WERI-Rb-1 (cell line): ENCODE data around the gene FAM136A.

Experiments used
- DNase-seq: peaks from one replicate; pipeline ENCODE4 v3.0.0-alpha.2; 2020
- H3K27ac ChIP-seq: fragments of 250-450 bp; sonication (Bioruptor Pico); 2 replicates; pipeline ENCODE4 v1.5.1; 2020; ENCODE audit warnings: mild to moderate bottlenecking, moderate library complexity
- H3K27me3 ChIP-seq: fragments of 250-450 bp; sonication (Bioruptor Pico); 2 replicates; pipeline ENCODE4 v1.5.1; 2021; ENCODE audit warnings: mild to moderate bottlenecking, low read depth, moderate library complexity; ENCODE audit not compliant: insufficient read depth, severe bottlenecking
- H3K36me3 ChIP-seq: fragments of 250-450 bp; sonication (Bioruptor Pico); 2 replicates; pipeline ENCODE4 v1.5.1; 2020; ENCODE audit warnings: mild to moderate bottlenecking, moderate library complexity
- H3K4me3 ChIP-seq: 2 replicates; pipeline ENCODE4 v1.5.1; 2011; ENCODE audit warnings: low read depth, mild to moderate bottlenecking, control low read depth, low read length
- H3K9me3 ChIP-seq: fragments of 250-450 bp; sonication (Bioruptor Pico); 2 replicates; pipeline ENCODE4 v1.5.1; 2021; ENCODE audit warnings: mild to moderate bottlenecking, moderate library complexity; ENCODE audit not compliant: severe bottlenecking
- TF ChIP-seq, protein P1 (sequence below): IDR thresholded peaks from 2 replicates; pipeline ENCODE4 v1.5.1; 2011; ENCODE audit warnings: low read depth, mild to moderate bottlenecking, control low read depth, inconsistent platforms, low read length

Gene FAM136A

DNA sequence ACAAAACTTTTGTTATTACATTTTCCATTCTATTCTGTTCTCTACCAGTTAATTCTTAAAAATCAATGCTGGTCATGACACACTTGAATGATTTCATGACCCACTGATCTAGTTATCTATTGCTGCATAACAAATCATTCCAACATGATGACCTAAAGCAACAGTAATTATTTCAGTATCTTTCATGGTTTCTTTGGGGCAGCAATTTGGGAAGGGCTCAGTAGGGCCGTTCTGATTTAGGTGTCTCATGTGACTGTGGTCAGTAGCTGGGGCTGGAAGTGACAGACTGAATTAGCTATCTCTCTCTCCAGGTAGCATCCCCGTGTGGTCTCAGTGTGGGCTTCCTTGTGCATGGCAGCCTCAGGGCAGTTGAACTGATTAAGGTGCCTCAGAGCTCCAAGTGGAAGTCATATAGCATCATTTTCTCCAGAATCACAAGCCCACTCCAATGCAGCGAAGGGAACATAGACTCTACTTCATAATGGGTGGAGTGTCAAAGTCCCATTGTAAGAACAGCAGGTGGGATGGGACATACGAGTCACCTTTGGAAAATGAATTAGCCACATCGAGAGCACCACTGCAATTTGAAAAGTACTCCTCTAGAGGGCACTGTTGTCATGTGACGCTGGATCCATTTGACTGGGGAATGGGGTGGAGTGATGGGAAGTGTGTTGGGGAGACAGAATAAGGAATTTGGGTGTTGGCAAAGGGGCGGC, 39.1 kb upstream of the FAM136A start:
- TF ChIP-seq, protein P1, sequence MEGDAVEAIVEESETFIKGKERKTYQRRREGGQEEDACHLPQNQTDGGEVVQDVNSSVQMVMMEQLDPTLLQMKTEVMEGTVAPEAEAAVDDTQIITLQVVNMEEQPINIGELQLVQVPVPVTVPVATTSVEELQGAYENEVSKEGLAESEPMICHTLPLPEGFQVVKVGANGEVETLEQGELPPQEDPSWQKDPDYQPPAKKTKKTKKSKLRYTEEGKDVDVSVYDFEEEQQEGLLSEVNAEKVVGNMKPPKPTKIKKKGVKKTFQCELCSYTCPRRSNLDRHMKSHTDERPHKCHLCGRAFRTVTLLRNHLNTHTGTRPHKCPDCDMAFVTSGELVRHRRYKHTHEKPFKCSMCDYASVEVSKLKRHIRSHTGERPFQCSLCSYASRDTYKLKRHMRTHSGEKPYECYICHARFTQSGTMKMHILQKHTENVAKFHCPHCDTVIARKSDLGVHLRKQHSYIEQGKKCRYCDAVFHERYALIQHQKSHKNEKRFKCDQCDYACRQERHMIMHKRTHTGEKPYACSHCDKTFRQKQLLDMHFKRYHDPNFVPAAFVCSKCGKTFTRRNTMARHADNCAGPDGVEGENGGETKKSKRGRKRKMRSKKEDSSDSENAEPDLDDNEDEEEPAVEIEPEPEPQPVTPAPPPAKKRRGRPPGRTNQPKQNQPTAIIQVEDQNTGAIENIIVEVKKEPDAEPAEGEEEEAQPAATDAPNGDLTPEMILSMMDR, result peak; percentile 89
- peak; percentile 63 for DNase-seq
- peaks cover 3% of the 10 kb centered on the region for H3K27me3 ChIP-seq
- no peaks in the 10 kb centered on the region for H3K36me3 ChIP-seq
- H3K27ac ChIP-seq, result no peak overlapping the region
- H3K9me3 ChIP-seq, result no peaks in the 10 kb centered on the region
- H3K4me3 ChIP-seq, result no peak overlapping the region

DNA sequence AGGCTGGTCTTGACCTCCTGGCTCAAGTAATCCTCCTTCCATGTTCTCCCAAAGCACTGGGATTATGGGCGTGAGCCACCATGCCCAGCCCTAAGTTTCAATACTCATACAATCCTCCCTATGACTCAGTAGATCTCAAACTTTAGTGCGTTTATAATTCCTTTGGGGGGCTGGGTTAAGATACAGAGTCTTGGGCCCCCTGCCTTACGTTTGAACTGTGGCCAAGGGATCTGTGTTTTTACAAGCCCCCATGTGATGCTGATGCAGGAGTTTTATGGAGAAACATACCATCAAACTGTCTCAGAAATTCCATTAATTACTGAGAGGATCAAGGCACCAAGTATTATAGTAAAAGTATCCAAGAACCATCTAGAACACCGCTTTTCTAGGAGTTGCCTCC, 38.2 kb upstream of the FAM136A start:
- no peaks in the 10 kb centered on the region for H3K36me3 ChIP-seq
- DNase-seq, result no peak
- no peaks in the 10 kb centered on the region for H3K9me3 ChIP-seq
- no peak overlapping the region for H3K27ac ChIP-seq
- TF ChIP-seq, protein P1, result no peak
- peaks cover 3% of the 10 kb centered on the region for H3K27me3 ChIP-seq
- H3K4me3 ChIP-seq, result no peak overlapping the region

DNA sequence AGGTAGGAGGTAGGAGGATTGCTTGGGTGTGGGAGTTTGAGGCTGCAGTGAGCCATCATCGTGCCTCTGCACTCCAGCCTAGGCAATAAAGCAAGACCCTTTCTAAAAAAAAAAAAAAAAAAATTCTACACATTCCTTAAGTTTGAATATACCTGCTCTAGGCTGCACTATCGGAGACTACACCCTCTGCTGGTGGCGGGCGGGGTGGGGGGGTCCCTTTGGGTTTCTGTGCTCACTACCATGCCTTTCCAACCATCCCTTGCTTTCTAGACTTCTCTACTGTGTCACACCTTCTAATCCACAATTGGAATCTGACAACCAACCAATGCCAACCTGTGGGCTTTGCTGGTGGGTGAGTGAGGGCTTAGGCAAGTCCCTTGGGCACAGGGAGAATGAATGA, 34.7 kb upstream of the FAM136A start:
- Histone ChIP-seq H3K27me3 (no peaks in the 10 kb centered on the region), H3K27ac (no peak overlapping the region), H3K4me3 (no peak overlapping the region), H3K9me3 (no peaks in the 10 kb centered on the region), H3K36me3 (no peaks in the 10 kb centered on the region)
- DNase-seq, result no peak
- TF ChIP-seq, protein P1, result no peak

DNA sequence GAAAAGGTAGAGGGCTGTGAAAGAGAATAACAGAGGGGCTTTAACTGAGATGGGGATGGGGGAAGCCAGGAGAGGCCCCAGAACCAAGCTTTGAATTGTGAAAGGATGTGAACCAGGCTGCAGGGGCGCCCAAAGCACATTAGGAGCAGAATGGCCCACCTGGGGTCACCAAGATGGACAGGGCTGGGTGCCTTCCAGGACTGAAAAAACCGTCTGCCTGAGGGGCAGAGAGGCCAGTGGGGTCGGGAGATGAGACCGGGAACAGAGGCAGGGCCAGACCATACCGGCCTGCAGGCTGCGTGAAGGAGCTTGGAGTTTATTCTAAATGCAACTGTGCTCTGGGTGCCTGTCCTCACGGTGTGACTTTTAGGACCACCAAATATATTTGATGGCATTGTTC, 29.1 kb upstream of the FAM136A start:
- Histone ChIP-seq H3K9me3 (no peaks in the 10 kb centered on the region), H3K27me3 (no peaks in the 10 kb centered on the region), H3K4me3 (no peak overlapping the region), H3K36me3 (no peaks in the 10 kb centered on the region), H3K27ac (no peak overlapping the region)
- TF ChIP-seq, protein P1, result no peak
- no peak for DNase-seq

DNA sequence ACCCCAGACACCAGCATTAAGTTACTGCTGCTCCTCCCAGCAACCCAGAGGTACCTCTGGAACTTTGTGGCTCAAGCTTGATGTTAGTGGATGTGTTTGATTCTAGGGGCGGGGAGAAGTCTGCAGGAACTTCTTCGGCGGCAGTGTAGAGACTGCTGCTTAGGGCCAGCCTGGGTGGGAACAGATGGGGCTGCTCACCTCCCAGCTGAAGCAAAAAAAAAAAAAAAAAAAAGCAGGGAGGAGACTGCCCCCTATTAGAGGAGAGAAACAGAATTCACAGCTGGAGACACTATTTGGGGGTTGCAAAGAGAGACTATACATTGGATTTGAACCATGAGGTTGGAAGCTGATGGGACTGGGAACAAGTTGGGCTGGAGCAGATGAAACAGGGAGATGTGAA, 28.6 kb upstream of the FAM136A start:
- H3K36me3 ChIP-seq, result no peaks in the 10 kb centered on the region
- TF ChIP-seq, protein P1, result no peak
- H3K4me3 ChIP-seq, result no peak overlapping the region
- H3K9me3 ChIP-seq, result no peaks in the 10 kb centered on the region
- no peaks in the 10 kb centered on the region for H3K27me3 ChIP-seq
- DNase-seq, result no peak
- no peak overlapping the region for H3K27ac ChIP-seq
